Upper lobe of left lung (tissue), 6 donors: Measurements from ENCODE around the gene ZBTB48. TPM values are rescaled to one million over a fixed set of nuclear protein-coding genes. Genes with fewer than 3 reads are reported as not detected.
A peak's percentile ranks its signal among the peaks of the same experiment; 100 is the strongest.

Source experiments
- ATAC-seq, 2 donors: fragments of 200-7000 bp; cut with Tn5 transposase; one replicate each; pipeline ENCODE4 v1.9.1; 2022; ENCODE audit warnings: mild to moderate bottlenecking in 2 of 2, moderate library complexity in 2 of 2; ENCODE audit not compliant: low FRiP score in 2 of 2
- DNase-seq, 2 donors: peaks; one replicate each; pipeline ENCODE4 v3.0.0-alpha.2; 2019 to 2020
- H3K27ac ChIP-seq, 4 donors: fragments of 200-600 bp; sonication (generic); one replicate each; pipeline ENCODE4 v1.5.1; 2016 to 2019
- H3K27me3 ChIP-seq, 4 donors: fragments of 200-600 bp; sonication (generic); one replicate each; pipeline ENCODE4 v1.5.1; 2017 to 2019
- H3K36me3 ChIP-seq, 4 donors: fragments of 200-600 bp; sonication (generic); one replicate each; pipeline ENCODE4 v1.5.1; 2016 to 2019
- H3K4me1 ChIP-seq, 4 donors: fragments of 200-600 bp; sonication (generic); one replicate each; pipeline ENCODE4 v1.5.1; 2018 to 2019
- H3K4me3 ChIP-seq, 4 donors: fragments of 200-600 bp; sonication (generic); one replicate each; pipeline ENCODE4 v1.5.1; 2017 to 2019; ENCODE audit warnings: mild to moderate bottlenecking in 2 of 4, moderate library complexity in 1 of 4
- H3K9me3 ChIP-seq, 4 donors: fragments of 200-600 bp; sonication (generic); one replicate each; pipeline ENCODE4 v1.5.1; 2018 to 2019
- EP300 ChIP-seq, 4 donors: sonication (generic); formaldehyde crosslinking; IDR thresholded peaks; one replicate each; pipeline ENCODE4 v1.5.1; 2017; ENCODE audit warnings: antibody characterized with exemption in 4 of 4, control low read depth in 2 of 4
- POLR2A ChIP-seq, 4 donors: fragments of 450-650 bp; IDR thresholded peaks; one replicate each; pipeline ENCODE4 v1.5.1; 2016 to 2017; ENCODE audit warnings: antibody characterized with exemption in 4 of 4, mild to moderate bottlenecking in 2 of 4
- POLR2AphosphoS5 ChIP-seq, 2 donors: sonication (generic); formaldehyde crosslinking; IDR thresholded peaks; one replicate each; pipeline ENCODE4 v1.5.1; 2017; ENCODE audit warnings: antibody characterized with exemption in 2 of 2
- WGBS, 2 donors: methylation state at CpG; one replicate each; pipeline ENCODE4 v1.1.5; 2017 to 2018; 5-methylcytosine and 5-hydroxymethylcytosine counted together
- total RNA-seq, 6 donors: library from RNA; depleted of rRNA in 4 of 6; stranded (reverse); fragments of >200 nt in 4 of 6; gene quantifications; one replicate each; pipeline versions ENCODE4 v1.1.0 to v1.2.1, GENCODE V29; 2016 to 2021
- TF ChIP-seq, protein P1 (sequence below), 6 experiments: fragments of 450-650 bp in 4 of 6; fragments of 200-600 bp in 2 of 6; sonication (generic) in 2 of 6; IDR thresholded peaks; one replicate each; pipeline ENCODE4 v1.5.1; 2016 to 2019; ENCODE audit warnings: antibody characterized with exemption in 6 of 6
- donor health status: DM: no; HTN: no; CAD: no; lungs with moderate emphysema.
- donor health status: DM: no; HTN: yes; CAD: no; lungs with severe emphysema.

ZBTB48 gene
- total RNA-seq, 6 donors from 2014 or later = 16.2 to 56.6 (median 36.9) TPM

DNA sequence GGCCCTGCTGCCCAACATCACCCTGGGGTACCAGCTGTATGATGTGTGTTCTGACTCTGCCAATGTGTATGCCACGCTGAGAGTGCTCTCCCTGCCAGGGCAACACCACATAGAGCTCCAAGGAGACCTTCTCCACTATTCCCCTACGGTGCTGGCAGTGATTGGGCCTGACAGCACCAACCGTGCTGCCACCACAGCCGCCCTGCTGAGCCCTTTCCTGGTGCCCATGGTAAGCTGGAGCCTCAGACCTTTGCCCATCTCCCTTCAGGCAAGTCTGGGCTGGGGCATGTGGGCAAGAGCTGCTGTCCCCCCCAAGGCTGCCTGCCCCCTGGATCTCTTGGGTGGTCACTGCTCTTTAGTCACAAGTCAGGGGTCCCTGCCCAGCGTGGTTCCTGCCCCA is 8.8 kb upstream of the ZBTB48 start:
- H3K27ac ChIP-seq = no peak overlapping the region
- H3K27me3 ChIP-seq = no peaks in the 10 kb centered on the region
- H3K9me3 ChIP-seq = peaks cover 0 to 7% (median 6%) of the 10 kb centered on the region in 4 donors
- DNase-seq (no peak), ATAC-seq (no peak)
- H3K4me1 ChIP-seq = no peaks in the 10 kb centered on the region
- H3K36me3 ChIP-seq = no peaks in the 10 kb centered on the region
- TF ChIP-seq EP300 (IDR thresholded peaks at IDR 0.05) (no peak), POLR2AphosphoS5 (IDR thresholded peaks at IDR 0.05) (no peak), POLR2A (IDR thresholded peaks at IDR 0.05) (no peak)
- TF ChIP-seq, protein P1, sequence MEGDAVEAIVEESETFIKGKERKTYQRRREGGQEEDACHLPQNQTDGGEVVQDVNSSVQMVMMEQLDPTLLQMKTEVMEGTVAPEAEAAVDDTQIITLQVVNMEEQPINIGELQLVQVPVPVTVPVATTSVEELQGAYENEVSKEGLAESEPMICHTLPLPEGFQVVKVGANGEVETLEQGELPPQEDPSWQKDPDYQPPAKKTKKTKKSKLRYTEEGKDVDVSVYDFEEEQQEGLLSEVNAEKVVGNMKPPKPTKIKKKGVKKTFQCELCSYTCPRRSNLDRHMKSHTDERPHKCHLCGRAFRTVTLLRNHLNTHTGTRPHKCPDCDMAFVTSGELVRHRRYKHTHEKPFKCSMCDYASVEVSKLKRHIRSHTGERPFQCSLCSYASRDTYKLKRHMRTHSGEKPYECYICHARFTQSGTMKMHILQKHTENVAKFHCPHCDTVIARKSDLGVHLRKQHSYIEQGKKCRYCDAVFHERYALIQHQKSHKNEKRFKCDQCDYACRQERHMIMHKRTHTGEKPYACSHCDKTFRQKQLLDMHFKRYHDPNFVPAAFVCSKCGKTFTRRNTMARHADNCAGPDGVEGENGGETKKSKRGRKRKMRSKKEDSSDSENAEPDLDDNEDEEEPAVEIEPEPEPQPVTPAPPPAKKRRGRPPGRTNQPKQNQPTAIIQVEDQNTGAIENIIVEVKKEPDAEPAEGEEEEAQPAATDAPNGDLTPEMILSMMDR (IDR thresholded peaks at IDR 0.05) = no peak
- WGBS, 2 donors = 17 to 75% methylated on average over 2 to 5 of the region's 5 CpGs
- H3K4me3 ChIP-seq = no peak overlapping the region

DNA sequence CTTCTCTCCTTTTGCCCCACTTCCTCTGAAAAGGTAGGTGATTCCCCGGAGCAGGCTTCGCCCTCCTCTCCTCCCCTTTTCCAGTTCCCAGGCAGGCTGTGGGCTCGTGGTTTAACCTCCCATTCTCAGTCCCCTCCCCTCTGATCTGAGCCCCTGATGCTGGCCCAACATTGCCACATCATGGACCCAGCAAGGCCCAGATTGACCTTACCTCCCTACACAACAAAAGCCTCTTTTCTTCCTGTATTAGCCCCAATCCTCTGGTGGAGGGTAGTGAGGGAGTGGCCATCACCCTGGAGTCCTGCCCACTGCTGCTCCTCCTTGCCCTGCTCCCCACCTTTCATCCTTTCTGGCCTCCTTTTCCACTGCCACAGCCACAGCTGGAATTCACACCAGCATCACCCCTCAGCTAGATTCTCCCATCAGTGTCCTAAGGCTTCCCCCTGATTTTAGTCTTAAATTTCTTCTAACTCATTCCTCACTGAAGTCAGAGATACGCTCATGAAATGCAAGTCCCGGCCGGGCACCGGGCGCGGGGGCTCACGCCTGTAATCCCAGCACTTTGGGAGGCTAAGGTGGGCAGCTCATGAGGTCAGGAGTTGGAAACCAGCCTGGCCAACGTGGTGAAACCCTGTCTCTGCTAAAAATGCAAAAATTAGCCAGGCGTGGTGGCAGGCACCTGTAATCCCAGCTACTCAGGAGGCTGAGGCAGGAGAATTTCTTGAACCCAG is 7.0 kb upstream of the ZBTB48 start:
- Histone ChIP-seq H3K27me3 (no peaks in the 10 kb centered on the region), H3K36me3 (no peaks in the 10 kb centered on the region), H3K9me3 (peaks cover 0 to 7% (median 6%) of the 10 kb centered on the region in 4 donors), H3K27ac (no peak overlapping the region), H3K4me1 (no peaks in the 10 kb centered on the region), H3K4me3 (no peak overlapping the region)
- DNase-seq = peak in 1 of 2 donors; percentile 77
- TF ChIP-seq POLR2A (IDR thresholded peaks at IDR 0.05) (no peak), EP300 (IDR thresholded peaks at IDR 0.05) (no peak), POLR2AphosphoS5 (IDR thresholded peaks at IDR 0.05) (no peak)
- TF ChIP-seq, protein P1 (IDR thresholded peaks at IDR 0.05) = no peak
- WGBS, 2 donors = 66 to 76% methylated on average over 12 of the region's 12 CpGs
- ATAC-seq = no peak

DNA sequence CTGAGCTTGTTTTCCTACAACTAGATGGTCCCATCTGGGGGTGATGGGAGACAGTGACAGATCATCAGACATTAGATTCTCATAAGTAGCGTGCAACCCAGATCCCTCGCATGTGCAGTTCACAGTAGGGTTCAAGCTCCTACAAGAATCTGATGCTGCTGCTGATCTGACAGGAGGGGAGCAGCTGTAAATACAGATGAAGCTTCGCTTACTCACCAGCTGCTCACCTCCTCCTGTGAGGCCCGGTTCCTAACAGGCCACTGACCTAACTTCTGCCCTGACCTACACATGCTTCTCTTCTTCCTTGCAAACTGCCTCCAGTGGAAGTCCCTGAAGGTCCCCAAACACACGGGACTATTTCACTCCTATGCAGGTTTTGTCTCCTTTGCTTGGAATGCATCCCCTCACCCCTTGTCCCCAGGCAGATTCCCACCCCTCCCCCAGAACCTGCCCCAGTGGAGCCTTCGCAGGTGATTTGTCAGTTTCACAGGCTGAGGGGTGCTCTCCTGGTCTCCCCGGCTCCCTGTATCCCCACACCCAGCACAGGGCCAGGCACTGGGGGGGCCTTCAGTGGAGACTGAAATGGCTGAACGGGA is 5.7 kb upstream of the ZBTB48 start:
- TF ChIP-seq POLR2AphosphoS5 (IDR thresholded peaks at IDR 0.05) (no peak), POLR2A (IDR thresholded peaks at IDR 0.05) (no peak), EP300 (IDR thresholded peaks at IDR 0.05) (no peak)
- TF ChIP-seq, protein P1 (IDR thresholded peaks at IDR 0.05) = no peak
- whole genome bisulfite sequencing, 2 donors = 75 to 84% methylated on average over 6 to 8 of the region's 8 CpGs
- DNase-seq (no peak), ATAC-seq (no peak)
- H3K27me3 ChIP-seq = no peaks in the 10 kb centered on the region
- H3K9me3 ChIP-seq = peaks cover 0 to 7% (median 6%) of the 10 kb centered on the region in 4 donors
- no peak overlapping the region for H3K4me3 ChIP-seq
- H3K4me1 ChIP-seq = peaks cover under 1 to 2% (median 1%) of the 10 kb centered on the region in 4 donors
- no peaks in the 10 kb centered on the region for H3K36me3 ChIP-seq
- no peak overlapping the region for H3K27ac ChIP-seq

DNA sequence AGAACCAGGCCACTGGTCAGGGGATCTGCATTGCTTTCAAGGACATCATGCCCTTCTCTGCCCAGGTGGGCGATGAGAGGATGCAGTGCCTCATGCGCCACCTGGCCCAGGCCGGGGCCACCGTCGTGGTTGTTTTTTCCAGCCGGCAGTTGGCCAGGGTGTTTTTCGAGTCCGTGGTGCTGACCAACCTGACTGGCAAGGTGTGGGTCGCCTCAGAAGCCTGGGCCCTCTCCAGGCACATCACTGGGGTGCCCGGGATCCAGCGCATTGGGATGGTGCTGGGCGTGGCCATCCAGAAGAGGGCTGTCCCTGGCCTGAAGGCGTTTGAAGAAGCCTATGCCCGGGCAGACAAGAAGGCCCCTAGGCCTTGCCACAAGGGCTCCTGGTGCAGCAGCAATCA is 5.0 kb upstream of the ZBTB48 start:
- Histone ChIP-seq H3K4me3 (no peak overlapping the region), H3K27ac (no peak overlapping the region), H3K36me3 (no peaks in the 10 kb centered on the region), H3K9me3 (peaks cover 0 to 7% (median 6%) of the 10 kb centered on the region in 4 donors), H3K27me3 (no peaks in the 10 kb centered on the region), H3K4me1 (peaks cover 5 to 6% (median 5%) of the 10 kb centered on the region in 4 donors)
- no peak for ATAC-seq
- DNase-seq = peak in 1 of 2 donors; percentile 68
- 80 to 83% methylated on average over 1 to 14 of the region's 14 CpGs for WGBS, 2 donors
- TF ChIP-seq, protein P1 (IDR thresholded peaks at IDR 0.05) = no peak
- TF ChIP-seq EP300 (IDR thresholded peaks at IDR 0.05) (no peak), POLR2A (IDR thresholded peaks at IDR 0.05) (no peak), POLR2AphosphoS5 (IDR thresholded peaks at IDR 0.05) (no peak)
